SK-N-SH treated with all-trans-retinoic acid at 6 μM for 48 hours (cell line): ENCODE data around the gene MRPL38.

ENCODE experiments used
- ATAC-seq: fragments of 200-7000 bp; cut with Tn5 transposase; 3 replicates; pipeline ENCODE4 v1.9.1; 2020; ENCODE audit warnings: mild to moderate bottlenecking, moderate library complexity
- ARNTL ChIP-seq: fragments of 450-650 bp; formaldehyde crosslinking; IDR thresholded peaks from 2 replicates; pipeline ENCODE4 v1.5.0; 2020; ENCODE audit warnings: low read depth, mild to moderate bottlenecking, moderate library complexity, borderline replicate concordance
- CSDC2 ChIP-seq: fragments of 250-450 bp; sonication (Bioruptor Pico); IDR thresholded peaks from 2 replicates; pipeline ENCODE4 v1.5.0; 2020; ENCODE audit warnings: mild to moderate bottlenecking, moderate library complexity
- ESRRG ChIP-seq: fragments of 250-450 bp; sonication (Bioruptor Pico); IDR thresholded peaks from 2 replicates; pipeline ENCODE4 v1.6.1; 2021; ENCODE audit warnings: mild to moderate bottlenecking
- ISL1 ChIP-seq: fragments of 250-450 bp; sonication (Bioruptor Pico); IDR thresholded peaks from 2 replicates; pipeline ENCODE4 v2.1.2; 2022; ENCODE audit warnings: mild to moderate bottlenecking, moderate library complexity
- TCF4 ChIP-seq: fragments of 250-450 bp; sonication (Bioruptor Pico); IDR thresholded peaks from 2 replicates; pipeline ENCODE4 v1.8.0; 2021; ENCODE audit warnings: mild to moderate bottlenecking, moderate library complexity, borderline replicate concordance
- TOX ChIP-seq: fragments of 250-450 bp; sonication (Bioruptor Pico); IDR thresholded peaks from 2 replicates; pipeline ENCODE4 v1.8.0; 2021; ENCODE audit warnings: mild to moderate bottlenecking, moderate library complexity, borderline replicate concordance
- ZC3H10 ChIP-seq: fragments of 250-450 bp; sonication (Bioruptor Pico); IDR thresholded peaks from 2 replicates; pipeline ENCODE4 v1.5.1; 2021; ENCODE audit warnings: mild to moderate bottlenecking, moderate library complexity
- ZFP30 ChIP-seq: fragments of 450-650 bp; formaldehyde crosslinking; IDR thresholded peaks from 2 replicates; pipeline ENCODE4 v1.5.0; 2022; ENCODE audit warnings: mild to moderate bottlenecking, moderate library complexity
- ZNF565 ChIP-seq: fragments of 450-650 bp; formaldehyde crosslinking; conservative IDR thresholded peaks from 2 replicates; pipeline ENCODE4 v1.5.0; 2020; ENCODE audit warnings: low read depth, mild to moderate bottlenecking, moderate library complexity
- ZNF70 ChIP-seq: fragments of 450-650 bp; formaldehyde crosslinking; IDR thresholded peaks from 2 replicates; pipeline ENCODE4 v1.5.0; 2020; ENCODE audit warnings: mild to moderate bottlenecking, moderate library complexity
- ZNF8 ChIP-seq: fragments of 450-650 bp; formaldehyde crosslinking; IDR thresholded peaks from 2 replicates; pipeline ENCODE4 v1.5.0; 2020; ENCODE audit warnings: mild to moderate bottlenecking, moderate library complexity
- TF ChIP-seq, protein P1 (sequence below): fragments of 250-450 bp; sonication (Bioruptor Pico); IDR thresholded peaks from 2 replicates; pipeline ENCODE4 v1.5.0; 2020; ENCODE audit warnings: mild to moderate bottlenecking, moderate library complexity
- TF ChIP-seq, protein P2 (sequence below): fragments of 250-450 bp; sonication (Bioruptor Pico); IDR thresholded peaks from 2 replicates; pipeline ENCODE4 v1.5.1; 2021; ENCODE audit warnings: mild to moderate bottlenecking, moderate library complexity
- TF ChIP-seq, protein P3 (sequence below): fragments of 250-450 bp; sonication (Bioruptor Pico); IDR thresholded peaks from 2 replicates; pipeline ENCODE4 v1.8.0; 2021; ENCODE audit warnings: low read depth, mild to moderate bottlenecking, moderate library complexity, borderline replicate concordance
- TF ChIP-seq, protein P4 (sequence below): fragments of 250-450 bp; sonication (Bioruptor Pico); IDR thresholded peaks from 2 replicates; pipeline ENCODE4 v1.5.1; 2020; ENCODE audit warnings: low read depth, mild to moderate bottlenecking, moderate library complexity

MRPL38 gene

DNA sequence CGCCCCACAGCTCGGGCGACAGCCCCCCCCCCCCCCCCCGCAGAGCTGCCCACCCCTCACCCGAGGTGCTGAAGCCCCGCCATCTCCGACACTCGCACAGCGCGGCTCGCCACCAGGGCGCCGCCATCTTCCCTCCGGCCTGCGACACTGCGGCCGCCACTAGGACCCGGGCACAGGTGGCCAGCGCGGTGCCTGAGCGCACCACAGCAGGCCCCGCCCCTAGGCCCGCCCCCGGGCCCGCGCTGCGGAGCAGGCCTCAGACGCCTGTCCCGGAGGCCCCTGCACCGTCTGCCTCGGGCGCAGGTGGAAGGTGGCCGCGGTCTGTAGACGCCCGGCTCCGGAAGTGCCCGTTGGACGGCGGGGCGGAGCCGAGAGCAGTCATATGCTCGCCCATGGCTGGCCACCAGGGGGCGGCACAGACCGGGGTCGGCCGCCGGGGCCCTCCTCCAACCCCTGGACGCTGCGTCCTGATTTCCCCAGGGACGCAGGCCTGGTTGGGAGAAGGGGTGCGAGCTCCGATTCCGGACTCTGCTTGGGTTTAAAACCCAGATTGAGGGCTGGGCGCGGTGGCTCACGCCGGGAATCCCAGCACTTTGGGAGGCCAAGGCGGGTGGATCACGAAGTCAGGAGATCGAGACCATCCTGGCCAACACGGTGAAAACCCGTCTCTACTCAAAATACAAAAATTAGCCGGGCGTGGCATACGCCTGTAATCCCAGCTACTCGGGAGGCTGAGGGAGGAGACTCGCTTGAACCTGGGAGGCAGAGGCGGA lies at the start of gene MRPL38:
MRPL38 (minus strand) TSS at position 136 of the 773 bp plus-strand sequence; CDS start at position 127, 9 bp downstream.
- ATAC-seq = peak; percentile 98
- TF ChIP-seq, protein P1, sequence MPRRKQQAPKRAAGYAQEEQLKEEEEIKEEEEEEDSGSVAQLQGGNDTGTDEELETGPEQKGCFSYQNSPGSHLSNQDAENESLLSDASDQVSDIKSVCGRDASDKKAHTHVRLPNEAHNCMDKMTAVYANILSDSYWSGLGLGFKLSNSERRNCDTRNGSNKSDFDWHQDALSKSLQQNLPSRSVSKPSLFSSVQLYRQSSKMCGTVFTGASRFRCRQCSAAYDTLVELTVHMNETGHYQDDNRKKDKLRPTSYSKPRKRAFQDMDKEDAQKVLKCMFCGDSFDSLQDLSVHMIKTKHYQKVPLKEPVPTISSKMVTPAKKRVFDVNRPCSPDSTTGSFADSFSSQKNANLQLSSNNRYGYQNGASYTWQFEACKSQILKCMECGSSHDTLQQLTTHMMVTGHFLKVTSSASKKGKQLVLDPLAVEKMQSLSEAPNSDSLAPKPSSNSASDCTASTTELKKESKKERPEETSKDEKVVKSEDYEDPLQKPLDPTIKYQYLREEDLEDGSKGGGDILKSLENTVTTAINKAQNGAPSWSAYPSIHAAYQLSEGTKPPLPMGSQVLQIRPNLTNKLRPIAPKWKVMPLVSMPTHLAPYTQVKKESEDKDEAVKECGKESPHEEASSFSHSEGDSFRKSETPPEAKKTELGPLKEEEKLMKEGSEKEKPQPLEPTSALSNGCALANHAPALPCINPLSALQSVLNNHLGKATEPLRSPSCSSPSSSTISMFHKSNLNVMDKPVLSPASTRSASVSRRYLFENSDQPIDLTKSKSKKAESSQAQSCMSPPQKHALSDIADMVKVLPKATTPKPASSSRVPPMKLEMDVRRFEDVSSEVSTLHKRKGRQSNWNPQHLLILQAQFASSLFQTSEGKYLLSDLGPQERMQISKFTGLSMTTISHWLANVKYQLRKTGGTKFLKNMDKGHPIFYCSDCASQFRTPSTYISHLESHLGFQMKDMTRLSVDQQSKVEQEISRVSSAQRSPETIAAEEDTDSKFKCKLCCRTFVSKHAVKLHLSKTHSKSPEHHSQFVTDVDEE = peak; percentile 89
- TF ChIP-seq, protein P2, sequence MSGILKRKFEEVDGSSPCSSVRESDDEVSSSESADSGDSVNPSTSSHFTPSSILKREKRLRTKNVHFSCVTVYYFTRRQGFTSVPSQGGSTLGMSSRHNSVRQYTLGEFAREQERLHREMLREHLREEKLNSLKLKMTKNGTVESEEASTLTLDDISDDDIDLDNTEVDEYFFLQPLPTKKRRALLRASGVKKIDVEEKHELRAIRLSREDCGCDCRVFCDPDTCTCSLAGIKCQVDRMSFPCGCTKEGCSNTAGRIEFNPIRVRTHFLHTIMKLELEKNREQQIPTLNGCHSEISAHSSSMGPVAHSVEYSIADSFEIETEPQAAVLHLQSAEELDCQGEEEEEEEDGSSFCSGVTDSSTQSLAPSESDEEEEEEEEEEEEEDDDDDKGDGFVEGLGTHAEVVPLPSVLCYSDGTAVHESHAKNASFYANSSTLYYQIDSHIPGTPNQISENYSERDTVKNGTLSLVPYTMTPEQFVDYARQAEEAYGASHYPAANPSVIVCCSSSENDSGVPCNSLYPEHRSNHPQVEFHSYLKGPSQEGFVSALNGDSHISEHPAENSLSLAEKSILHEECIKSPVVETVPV (CRISPR knock-in tag) = peak; percentile 66; the same call in 1 of the 2 replicates
- TF ChIP-seq CSDC2 (CRISPR knock-in tag) (no peak), TCF4 (CRISPR knock-in tag) (peak; percentile 41; the same call in 1 of the 2 replicates), ESRRG (0 out of 2 replicates have a peak, but pooled peaks have one; percentile 66), TOX (CRISPR knock-in tag) (no peak), ZC3H10 (0 out of 2 replicates have a peak, but pooled peaks have one; percentile 4), ISL1 (CRISPR knock-in tag) (no peak)
- TF ChIP-seq, protein P3, sequence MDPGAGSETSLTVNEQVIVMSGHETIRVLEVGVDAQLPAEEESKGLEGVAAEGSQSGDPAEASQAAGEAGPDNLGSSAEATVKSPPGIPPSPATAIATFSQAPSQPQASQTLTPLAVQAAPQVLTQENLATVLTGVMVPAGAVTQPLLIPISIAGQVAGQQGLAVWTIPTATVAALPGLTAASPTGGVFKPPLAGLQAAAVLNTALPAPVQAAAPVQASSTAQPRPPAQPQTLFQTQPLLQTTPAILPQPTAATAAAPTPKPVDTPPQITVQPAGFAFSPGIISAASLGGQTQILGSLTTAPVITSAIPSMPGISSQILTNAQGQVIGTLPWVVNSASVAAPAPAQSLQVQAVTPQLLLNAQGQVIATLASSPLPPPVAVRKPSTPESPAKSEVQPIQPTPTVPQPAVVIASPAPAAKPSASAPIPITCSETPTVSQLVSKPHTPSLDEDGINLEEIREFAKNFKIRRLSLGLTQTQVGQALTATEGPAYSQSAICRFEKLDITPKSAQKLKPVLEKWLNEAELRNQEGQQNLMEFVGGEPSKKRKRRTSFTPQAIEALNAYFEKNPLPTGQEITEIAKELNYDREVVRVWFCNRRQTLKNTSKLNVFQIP (CRISPR knock-in tag) = 0 out of 2 replicates have a peak, but pooled peaks have one; percentile 8

DNA sequence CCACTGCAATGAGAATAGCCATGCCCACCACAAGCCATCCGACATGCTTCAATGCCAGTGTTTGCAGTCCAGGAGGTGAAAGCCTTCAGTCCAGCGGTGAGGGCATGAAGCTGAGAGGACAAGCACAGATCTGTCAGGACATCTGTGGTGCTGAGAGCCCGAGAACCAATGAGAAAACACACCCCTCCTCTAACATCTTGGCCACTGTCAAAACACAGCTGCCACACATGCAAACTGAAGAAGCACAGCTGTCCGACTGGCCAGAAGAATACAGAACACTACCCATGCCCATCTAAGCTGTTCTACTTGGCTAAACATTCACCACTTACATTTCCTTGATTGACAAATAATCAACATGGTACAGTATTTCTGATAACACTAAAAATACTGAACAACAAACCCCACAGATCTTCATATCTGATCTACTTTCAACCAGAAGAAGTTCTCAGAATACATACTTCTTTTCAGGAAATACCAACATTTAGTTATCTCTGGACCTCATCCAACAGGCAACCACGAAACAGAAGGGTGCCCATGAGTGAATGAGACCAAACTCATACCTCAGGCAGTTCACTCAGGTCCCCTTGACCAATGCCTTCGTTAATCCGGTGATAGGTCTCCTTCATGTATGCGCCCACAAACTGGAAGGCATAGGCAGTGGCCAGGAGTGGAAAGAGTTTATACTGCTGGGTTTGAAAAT lies 46.3 kb upstream of the MRPL38 start:
- ATAC-seq = no peak; the same call in 2 of the 3 replicates
- TF ChIP-seq ZFP30 (CRISPR knock-in tag) (no peak), ZNF565 (no peak), CSDC2 (CRISPR knock-in tag) (no peak), ARNTL (CRISPR knock-in tag) (no peak), ZNF70 (CRISPR knock-in tag) (peak; percentile 75)
- TF ChIP-seq, protein P3 (CRISPR knock-in tag) = no peak

DNA sequence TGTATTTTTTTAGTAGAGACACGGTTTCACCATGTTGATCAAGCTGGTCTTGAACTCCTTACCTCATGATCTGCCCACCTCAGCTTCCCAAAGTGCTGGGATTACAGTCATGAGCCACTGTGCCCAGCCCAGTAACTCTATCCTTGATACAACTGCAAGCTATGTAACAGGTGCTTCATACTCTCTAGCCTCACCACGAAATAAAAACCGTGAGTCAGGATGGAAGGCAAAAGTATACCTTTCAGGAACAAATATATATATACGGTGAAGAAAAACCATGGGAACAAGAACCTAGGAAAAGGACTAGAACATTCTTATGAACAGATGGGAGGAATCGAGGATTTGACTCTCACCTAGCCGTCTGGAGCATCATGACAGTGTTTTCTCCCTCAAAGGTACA lies 45.7 kb upstream of the MRPL38 start:
- ATAC-seq = no peak
- TF ChIP-seq, protein P2 (CRISPR knock-in tag) = no peak
- TF ChIP-seq, protein P3 (CRISPR knock-in tag) = no peak
- TF ChIP-seq, protein P1 = no peak
- TF ChIP-seq ZC3H10 = no peak
- TF ChIP-seq TCF4 (CRISPR knock-in tag) = no peak
- TF ChIP-seq, protein P4, sequence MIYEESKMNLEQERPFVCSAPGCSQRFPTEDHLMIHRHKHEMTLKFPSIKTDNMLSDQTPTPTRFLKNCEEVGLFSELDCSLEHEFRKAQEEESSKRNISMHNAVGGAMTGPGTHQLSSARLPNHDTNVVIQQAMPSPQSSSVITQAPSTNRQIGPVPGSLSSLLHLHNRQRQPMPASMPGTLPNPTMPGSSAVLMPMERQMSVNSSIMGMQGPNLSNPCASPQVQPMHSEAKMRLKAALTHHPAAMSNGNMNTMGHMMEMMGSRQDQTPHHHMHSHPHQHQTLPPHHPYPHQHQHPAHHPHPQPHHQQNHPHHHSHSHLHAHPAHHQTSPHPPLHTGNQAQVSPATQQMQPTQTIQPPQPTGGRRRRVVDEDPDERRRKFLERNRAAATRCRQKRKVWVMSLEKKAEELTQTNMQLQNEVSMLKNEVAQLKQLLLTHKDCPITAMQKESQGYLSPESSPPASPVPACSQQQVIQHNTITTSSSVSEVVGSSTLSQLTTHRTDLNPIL = no peak
- no peak for TF ChIP-seq ZNF565
- TF ChIP-seq ZNF8 (CRISPR knock-in tag) = no peak
- no peak for TF ChIP-seq ISL1 (CRISPR knock-in tag)
